ENCODE results near the gene NKX6-1.

The NKX6-1 gene

DNA sequence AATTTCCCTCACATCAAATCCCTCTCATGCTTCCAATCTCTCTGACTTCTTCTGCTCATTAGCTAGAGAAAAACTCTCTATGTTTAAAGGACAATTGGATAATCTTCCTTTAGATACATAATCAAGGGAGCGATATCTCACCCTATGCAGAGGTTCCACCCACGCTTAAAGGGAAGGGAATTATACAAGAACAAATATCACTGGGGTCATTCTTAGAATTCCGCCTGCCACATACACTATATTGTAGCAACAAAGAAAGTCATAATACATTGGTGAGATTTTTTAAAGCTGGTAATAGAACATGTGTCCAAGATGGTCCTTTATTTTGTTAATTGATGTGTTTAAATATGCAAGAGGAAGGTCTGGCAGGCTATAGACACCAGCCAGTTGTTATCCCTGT, 31.5 kb downstream of the NKX6-1 start:
- no peak for DNase-seq (ENCODE audit: low read depth)
- H3K4me3 ChIP-seq (ENCODE audit: low read depth, low read length), result no peak overlapping the region
- no peak for TF ChIP-seq CTCF (IDR thresholded peaks at IDR 0.05; ENCODE audit: low read depth, low read length, missing control alignments)

DNA sequence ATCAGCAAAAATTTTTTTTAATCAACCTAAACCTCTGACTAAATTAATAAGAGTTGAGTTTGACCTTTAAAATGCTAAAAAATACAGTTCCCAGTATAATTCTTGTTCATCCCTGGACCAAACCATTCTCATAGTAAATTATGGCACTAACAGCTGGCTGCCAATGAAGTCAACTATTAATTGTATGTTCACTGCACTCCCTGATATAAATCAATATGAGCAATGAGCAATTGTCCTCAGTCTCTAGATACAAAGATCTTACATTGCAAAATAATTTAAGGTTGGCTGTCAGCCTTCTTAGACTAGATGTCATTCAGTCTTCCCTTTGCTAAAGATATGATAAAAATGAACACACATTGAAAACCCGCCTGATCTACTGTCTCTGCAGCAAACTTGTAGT, 39.3 kb downstream of the NKX6-1 start:
- DNase-seq (ENCODE audit: low read depth), result no peak
- no peak overlapping the region for H3K4me3 ChIP-seq (ENCODE audit: low read depth, low read length)
- TF ChIP-seq CTCF (IDR thresholded peaks at IDR 0.05; ENCODE audit: low read depth, low read length, missing control alignments), result no peak

- no peak for DNase-seq (ENCODE audit: low read depth)
- no peak overlapping the region for H3K4me3 ChIP-seq (ENCODE audit: low read depth, low read length)
- TF ChIP-seq CTCF (IDR thresholded peaks at IDR 0.05; ENCODE audit: low read depth, low read length, missing control alignments), result no peak
Observed at GRCh38 chr4:84456157-84456556, 42.9 kb downstream of the NKX6-1 start.

DNA sequence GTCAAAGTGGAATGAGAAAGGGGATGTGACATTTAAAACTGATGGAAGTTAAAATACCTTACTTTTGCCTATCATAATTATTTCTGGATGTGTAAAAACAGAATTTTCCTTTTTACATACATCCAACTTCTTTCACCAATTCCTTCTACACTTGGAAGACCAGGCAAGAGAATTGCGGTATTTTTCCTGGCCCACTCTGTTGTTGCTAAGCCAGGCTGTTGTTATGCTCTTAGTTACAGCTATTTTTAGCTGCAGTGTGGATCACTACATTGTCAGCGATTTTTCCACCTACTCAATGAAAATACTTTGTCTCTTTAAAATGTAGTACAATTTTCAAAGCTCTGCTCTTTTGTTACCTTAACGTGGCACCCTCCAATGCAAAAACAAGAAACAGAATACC, 43.4 kb downstream of the NKX6-1 start:
- DNase-seq (ENCODE audit: low read depth), result no peak
- H3K4me3 ChIP-seq (ENCODE audit: low read depth, low read length), result no peak overlapping the region
- no peak for TF ChIP-seq CTCF (IDR thresholded peaks at IDR 0.05; ENCODE audit: low read depth, low read length, missing control alignments)

DNA sequence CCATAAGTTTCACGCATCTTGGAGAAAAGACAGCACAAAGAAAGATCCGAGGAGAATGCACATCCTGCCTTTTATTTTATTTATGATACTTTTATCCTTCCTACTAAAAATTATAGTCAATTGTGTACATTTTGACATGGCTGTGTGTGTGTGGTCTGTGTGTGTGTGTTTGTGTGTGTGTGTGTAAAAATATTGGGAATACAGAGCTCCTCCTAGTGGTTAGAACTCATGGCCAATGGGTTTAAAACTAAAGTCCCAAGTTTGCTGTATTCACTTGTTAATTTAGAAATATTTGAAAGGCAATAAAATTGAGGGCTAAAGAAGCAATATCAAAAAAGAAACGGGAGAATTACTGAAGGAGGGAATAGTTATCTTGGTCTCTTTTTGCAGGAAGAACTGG, 47.5 kb downstream of the NKX6-1 start:
- TF ChIP-seq CTCF (IDR thresholded peaks at IDR 0.05; ENCODE audit: low read depth, low read length, missing control alignments), result peak; percentile 37
- H3K4me3 ChIP-seq (ENCODE audit: low read depth, low read length), result no peak overlapping the region
- DNase-seq (ENCODE audit: low read depth), result no peak

GRCh38 chr4:84443523-84443922, 55.6 kb downstream of the NKX6-1 start:
- H3K4me3 ChIP-seq (ENCODE audit: low read depth, low read length), result no peak overlapping the region
- DNase-seq (ENCODE audit: low read depth), result no peak
- TF ChIP-seq CTCF (IDR thresholded peaks at IDR 0.05; ENCODE audit: low read depth, low read length, missing control alignments), result no peak

- no peak for TF ChIP-seq CTCF (IDR thresholded peaks at IDR 0.05; ENCODE audit: low read depth, low read length, missing control alignments)
- H3K4me3 ChIP-seq (ENCODE audit: low read depth, low read length), result no peak overlapping the region
- no peak for DNase-seq (ENCODE audit: low read depth)
Observed at GRCh38 chr4:84442778-84443177, 56.3 kb downstream of the NKX6-1 start.
